GM19238 (cell line): ENCODE results near the gene TBC1D2B.

Experiments
- DNase-seq: peaks from one replicate; pipeline ENCODE4 v3.0.0; 2011; ENCODE audit warnings: low spot score; ENCODE audit not compliant: insufficient read length

The TBC1D2B gene

GRCh38 chr15:78054966-78055365, 22.5 kb downstream of the TBC1D2B start:
- no peak for DNase-seq

- DNase-seq: no peak
Observed at GRCh38 chr15:78054518-78054917, 23.0 kb downstream of the TBC1D2B start.

GRCh38 chr15:78052545-78052944, 25.0 kb downstream of the TBC1D2B start:
- no peak for DNase-seq

- no peak for DNase-seq
Observed at GRCh38 chr15:78052001-78052401, 25.5 kb downstream of the TBC1D2B start.

GRCh38 chr15:78051596-78051995, 25.9 kb downstream of the TBC1D2B start:
- DNase-seq: no peak

- no peak for DNase-seq
Observed at GRCh38 chr15:78050826-78051225, 26.7 kb downstream of the TBC1D2B start.

- DNase-seq: no peak
Observed at GRCh38 chr15:78050441-78050809, 27.1 kb downstream of the TBC1D2B start.

- peak; percentile 58 for DNase-seq
Observed at GRCh38 chr15:78049691-78050440, 27.6 kb downstream of the TBC1D2B start.

GRCh38 chr15:78048628-78048920, 28.9 kb downstream of the TBC1D2B start:
- no peak for DNase-seq

- no peak for DNase-seq
Observed at GRCh38 chr15:78047761-78048627, 29.5 kb downstream of the TBC1D2B start.

GRCh38 chr15:78046796-78047341, 30.6 kb downstream of the TBC1D2B start:
- no peak for DNase-seq

- DNase-seq: no peak
Observed at GRCh38 chr15:78045189-78045588, 32.3 kb downstream of the TBC1D2B start.

GRCh38 chr15:78044407-78045155, 32.9 kb downstream of the TBC1D2B start:
- no peak for DNase-seq

GRCh38 chr15:78041946-78042345, 35.6 kb downstream of the TBC1D2B start:
- DNase-seq: no peak

- DNase-seq: no peak
Observed at GRCh38 chr15:78040653-78041244, 36.8 kb downstream of the TBC1D2B start.

- DNase-seq: no peak
Observed at GRCh38 chr15:78038585-78039247, 38.8 kb downstream of the TBC1D2B start.

GRCh38 chr15:78037779-78038305, 39.7 kb downstream of the TBC1D2B start:
- DNase-seq: no peak

- no peak for DNase-seq
Observed at GRCh38 chr15:78037328-78037727, 40.2 kb downstream of the TBC1D2B start.

GRCh38 chr15:78035861-78036476, 41.5 kb downstream of the TBC1D2B start:
- no peak for DNase-seq

- no peak for DNase-seq
Observed at GRCh38 chr15:78035321-78035751, 42.2 kb downstream of the TBC1D2B start.
